WERI-Rb-1 (cell line): ENCODE data around the gene SERPINH1.

Source experiments
- DNase-seq: peaks from one replicate; pipeline ENCODE4 v3.0.0-alpha.2; 2020
- H3K27ac ChIP-seq: fragments of 250-450 bp; sonication (Bioruptor Pico); 2 replicates; pipeline ENCODE4 v1.5.1; 2020; ENCODE audit warnings: mild to moderate bottlenecking, moderate library complexity
- H3K27me3 ChIP-seq: fragments of 250-450 bp; sonication (Bioruptor Pico); 2 replicates; pipeline ENCODE4 v1.5.1; 2021; ENCODE audit warnings: mild to moderate bottlenecking, low read depth, moderate library complexity; ENCODE audit not compliant: insufficient read depth, severe bottlenecking
- H3K36me3 ChIP-seq: fragments of 250-450 bp; sonication (Bioruptor Pico); 2 replicates; pipeline ENCODE4 v1.5.1; 2020; ENCODE audit warnings: mild to moderate bottlenecking, moderate library complexity
- H3K4me3 ChIP-seq: 2 replicates; pipeline ENCODE4 v1.5.1; 2011; ENCODE audit warnings: low read depth, mild to moderate bottlenecking, control low read depth, low read length
- H3K9me3 ChIP-seq: fragments of 250-450 bp; sonication (Bioruptor Pico); 2 replicates; pipeline ENCODE4 v1.5.1; 2021; ENCODE audit warnings: mild to moderate bottlenecking, moderate library complexity; ENCODE audit not compliant: severe bottlenecking
- TF ChIP-seq, protein P1 (sequence below): IDR thresholded peaks from 2 replicates; pipeline ENCODE4 v1.5.1; 2011; ENCODE audit warnings: low read depth, mild to moderate bottlenecking, control low read depth, inconsistent platforms, low read length

SERPINH1 gene

GRCh38 chr11:75577207-75577606, 15.2 kb downstream of the SERPINH1 start:
- Histone ChIP-seq H3K27ac (no peak overlapping the region), H3K4me3 (no peak overlapping the region), H3K27me3 (no peaks in the 10 kb centered on the region), H3K36me3 (no peaks in the 10 kb centered on the region), H3K9me3 (no peaks in the 10 kb centered on the region)
- DNase-seq = peak; percentile 62
- TF ChIP-seq, protein P1, sequence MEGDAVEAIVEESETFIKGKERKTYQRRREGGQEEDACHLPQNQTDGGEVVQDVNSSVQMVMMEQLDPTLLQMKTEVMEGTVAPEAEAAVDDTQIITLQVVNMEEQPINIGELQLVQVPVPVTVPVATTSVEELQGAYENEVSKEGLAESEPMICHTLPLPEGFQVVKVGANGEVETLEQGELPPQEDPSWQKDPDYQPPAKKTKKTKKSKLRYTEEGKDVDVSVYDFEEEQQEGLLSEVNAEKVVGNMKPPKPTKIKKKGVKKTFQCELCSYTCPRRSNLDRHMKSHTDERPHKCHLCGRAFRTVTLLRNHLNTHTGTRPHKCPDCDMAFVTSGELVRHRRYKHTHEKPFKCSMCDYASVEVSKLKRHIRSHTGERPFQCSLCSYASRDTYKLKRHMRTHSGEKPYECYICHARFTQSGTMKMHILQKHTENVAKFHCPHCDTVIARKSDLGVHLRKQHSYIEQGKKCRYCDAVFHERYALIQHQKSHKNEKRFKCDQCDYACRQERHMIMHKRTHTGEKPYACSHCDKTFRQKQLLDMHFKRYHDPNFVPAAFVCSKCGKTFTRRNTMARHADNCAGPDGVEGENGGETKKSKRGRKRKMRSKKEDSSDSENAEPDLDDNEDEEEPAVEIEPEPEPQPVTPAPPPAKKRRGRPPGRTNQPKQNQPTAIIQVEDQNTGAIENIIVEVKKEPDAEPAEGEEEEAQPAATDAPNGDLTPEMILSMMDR = peak; percentile 74

DNA sequence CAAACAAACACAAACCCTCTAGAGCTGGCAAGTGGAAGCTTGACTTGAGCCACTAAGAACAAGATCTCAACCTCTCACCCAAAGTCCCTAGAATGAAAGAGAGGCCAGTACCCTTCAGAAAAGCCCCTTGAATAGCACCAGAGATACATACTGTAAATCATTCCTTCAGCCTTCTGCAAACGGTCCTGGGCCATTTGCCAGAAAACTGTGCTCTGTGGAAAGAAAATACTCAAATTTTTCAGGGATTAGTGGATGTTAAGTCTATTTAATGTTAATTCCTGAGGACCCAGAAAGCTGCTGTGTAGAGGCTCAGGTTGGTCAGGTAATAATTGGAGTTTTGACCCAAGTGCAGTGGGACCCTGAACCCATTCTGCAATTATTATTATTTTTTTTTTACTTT, 16.9 kb downstream of the SERPINH1 start:
- Histone ChIP-seq H3K36me3 (no peaks in the 10 kb centered on the region), H3K4me3 (no peak overlapping the region), H3K27ac (no peak overlapping the region), H3K27me3 (no peaks in the 10 kb centered on the region), H3K9me3 (no peaks in the 10 kb centered on the region)
- DNase-seq = no peak
- TF ChIP-seq, protein P1 = no peak

DNA sequence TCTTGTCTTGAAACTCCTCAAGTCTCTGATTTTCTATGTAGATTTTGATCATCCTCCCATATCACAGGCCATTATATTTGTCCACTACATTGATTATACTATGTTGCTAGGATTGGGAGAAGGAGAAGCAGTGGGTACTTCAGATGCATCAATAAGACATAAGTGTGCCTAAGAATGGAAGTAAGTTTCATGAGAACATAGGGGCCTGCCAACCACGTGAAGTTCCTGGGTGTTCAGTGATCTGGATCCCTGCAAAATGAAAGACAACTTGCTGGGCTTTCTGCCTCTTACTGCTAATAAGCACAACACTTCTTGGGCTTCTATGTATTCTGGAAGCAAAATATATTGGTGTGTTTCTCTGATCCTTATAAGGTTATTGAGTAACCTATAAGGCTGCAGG, 17.8 kb downstream of the SERPINH1 start:
- Histone ChIP-seq H3K36me3 (no peaks in the 10 kb centered on the region), H3K4me3 (no peak overlapping the region), H3K27ac (no peak overlapping the region), H3K9me3 (no peaks in the 10 kb centered on the region), H3K27me3 (no peaks in the 10 kb centered on the region)
- DNase-seq = no peak
- TF ChIP-seq, protein P1 = no peak

DNA sequence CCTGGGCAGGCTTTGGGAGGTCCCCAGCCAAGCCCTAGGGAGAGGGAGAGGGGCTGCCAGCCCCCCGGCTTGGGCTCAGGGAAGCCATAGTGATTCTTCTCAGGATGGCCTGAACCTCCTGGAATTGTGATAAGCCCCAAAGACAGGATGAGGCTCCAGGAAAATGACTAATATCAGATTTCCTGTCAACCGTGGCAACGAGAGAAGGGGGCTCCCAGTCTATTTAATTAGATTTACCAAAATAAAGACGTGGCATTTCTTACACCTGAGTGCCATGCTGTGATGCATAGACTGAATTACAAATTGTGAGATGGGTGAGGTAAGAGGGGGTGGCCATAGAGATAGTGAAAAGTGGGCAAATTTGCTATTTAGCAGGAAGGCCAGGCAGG, 20.4 kb downstream of the SERPINH1 start:
- TF ChIP-seq, protein P1 = no peak
- Histone ChIP-seq H3K9me3 (no peaks in the 10 kb centered on the region), H3K27me3 (no peaks in the 10 kb centered on the region), H3K27ac (peak overlapping the region; percentile 88; the same call in 1 of the 2 replicates), H3K36me3 (no peaks in the 10 kb centered on the region), H3K4me3 (peak overlapping the region; percentile 78)
- no peak for DNase-seq

- no peaks in the 10 kb centered on the region for H3K27me3 ChIP-seq
- peak; percentile 84 for DNase-seq
- TF ChIP-seq, protein P1 = peak; percentile 50
- H3K4me3 ChIP-seq = peak overlapping the region; percentile 78
- peak overlapping the region; percentile 88 for H3K27ac ChIP-seq
- no peaks in the 10 kb centered on the region for H3K36me3 ChIP-seq
- no peaks in the 10 kb centered on the region for H3K9me3 ChIP-seq
These were observed 21.1 kb downstream of the SERPINH1 start for GRCh38 chr11:75582895-75583717.
